ENCODE measurements around the gene TM4SF4. TPM values are rescaled to one million over a fixed set of nuclear protein-coding genes. Genes with fewer than 3 reads are reported as not detected.

TM4SF4 gene
- total RNA-seq, 1 experiment from 2014 or later: 2.7 TPM

GRCh38 chr3:149465351-149465883, 9.1 kb upstream of the TM4SF4 start:
- ChIA-PET POLR2A (no interaction called here), CTCF (no interaction called here)
- H3K4me1 ChIP-seq: no peaks in the 10 kb centered on the region
- H3K9me3 Mint-ChIP-seq (ENCODE audit: unreplicated experiment): no peaks in the 10 kb centered on the region
- no peaks in the 10 kb centered on the region for H3K27me3 ChIP-seq (replicated peaks; ENCODE audit: control insufficient read depth, insufficient read depth, low read length)
- H3K9me3 ChIP-seq: no peaks in the 10 kb centered on the region
- H3K4me3 ChIP-seq (ENCODE audit: low read depth, low read length): no peak overlapping the region
- no peaks in the 10 kb centered on the region for H3K36me3 Mint-ChIP-seq (ENCODE audit: insufficient read depth, unreplicated experiment)
- peaks cover 11% of the 10 kb centered on the region for H3K4me1 Mint-ChIP-seq (ENCODE audit: low read depth, unreplicated experiment)
- H3K36me3 ChIP-seq (ENCODE audit: control insufficient read depth, insufficient read depth, low read length): no peaks in the 10 kb centered on the region
- no peak overlapping the region for H3K4me3 Mint-ChIP-seq (ENCODE audit: unreplicated experiment)
- BruUV-seq (replicated peaks): no TSS peak
- no peak overlapping the region for H3K27ac Mint-ChIP-seq (ENCODE audit: unreplicated experiment)
- intact Hi-C loops (cut with micrococcal nuclease; ENCODE audit: unreplicated experiment): no loop called here
- no peaks in the 10 kb centered on the region for H3K27me3 Mint-ChIP-seq (ENCODE audit: insufficient read depth, unreplicated experiment)
- TF ChIP-seq CTCF (IDR thresholded peaks at IDR 0.05; ENCODE audit: insufficient read depth in 1 of 2, low read depth in 1 of 2, low read length in 1 of 2, severe bottlenecking in 1 of 2, unreplicated experiment in 1 of 2): no peak
- no peak for DNase-seq

GRCh38 chr3:149466192-149466591, 8.3 kb upstream of the TM4SF4 start:
- intact Hi-C loops (cut with micrococcal nuclease; ENCODE audit: unreplicated experiment): no loop called here
- Histone ChIP-seq H3K27me3 (replicated peaks; ENCODE audit: control insufficient read depth, insufficient read depth, low read length) (no peaks in the 10 kb centered on the region), H3K36me3 (ENCODE audit: control insufficient read depth, insufficient read depth, low read length) (no peaks in the 10 kb centered on the region), H3K4me3 (ENCODE audit: low read depth, low read length) (no peak overlapping the region), H3K9me3 (no peaks in the 10 kb centered on the region), H3K4me1 (no peaks in the 10 kb centered on the region)
- CTCF ChIA-PET: interaction anchor here (0.5 kb wide), 1 partner anchor 510 kb away, joined by 3 read pairs; no protein-coding TSS in a partner anchor
- Mint-ChIP-seq H3K27ac (ENCODE audit: unreplicated experiment) (no peak overlapping the region), H3K4me1 (ENCODE audit: low read depth, unreplicated experiment) (peaks cover 11% of the 10 kb centered on the region), H3K9me3 (ENCODE audit: unreplicated experiment) (no peaks in the 10 kb centered on the region), H3K4me3 (ENCODE audit: unreplicated experiment) (no peak overlapping the region), H3K27me3 (ENCODE audit: insufficient read depth, unreplicated experiment) (no peaks in the 10 kb centered on the region), H3K36me3 (ENCODE audit: insufficient read depth, unreplicated experiment) (no peaks in the 10 kb centered on the region)
- DNase-seq: no peak
- TF ChIP-seq CTCF (IDR thresholded peaks at IDR 0.05; ENCODE audit: insufficient read depth in 1 of 2, low read depth in 1 of 2, low read length in 1 of 2, severe bottlenecking in 1 of 2, unreplicated experiment in 1 of 2): no peak
- no TSS peak for BruUV-seq (replicated peaks)
- POLR2A ChIA-PET: no interaction called here

- no peaks in the 10 kb centered on the region for H3K27me3 Mint-ChIP-seq (ENCODE audit: insufficient read depth, unreplicated experiment)
- peaks cover 25% of the 10 kb centered on the region for H3K4me1 Mint-ChIP-seq (ENCODE audit: low read depth, unreplicated experiment)
- no peak for DNase-seq
- intact Hi-C loops (cut with micrococcal nuclease; ENCODE audit: unreplicated experiment): no loop called here
- no peaks in the 10 kb centered on the region for H3K9me3 Mint-ChIP-seq (ENCODE audit: unreplicated experiment)
- no peak overlapping the region for H3K27ac Mint-ChIP-seq (ENCODE audit: unreplicated experiment)
- H3K4me3 ChIP-seq (ENCODE audit: low read depth, low read length): no peak overlapping the region
- H3K9me3 ChIP-seq: no peaks in the 10 kb centered on the region
- no TSS peak for BruUV-seq (replicated peaks)
- no peaks in the 10 kb centered on the region for H3K36me3 ChIP-seq (ENCODE audit: control insufficient read depth, insufficient read depth, low read length)
- no peak for TF ChIP-seq CTCF (IDR thresholded peaks at IDR 0.05; ENCODE audit: insufficient read depth in 1 of 2, low read depth in 1 of 2, low read length in 1 of 2, severe bottlenecking in 1 of 2, unreplicated experiment in 1 of 2)
- H3K4me3 Mint-ChIP-seq (ENCODE audit: unreplicated experiment): no peak overlapping the region
- ChIA-PET POLR2A (no interaction called here), CTCF (no interaction called here)
- peaks cover 9% of the 10 kb centered on the region for H3K4me1 ChIP-seq
- H3K36me3 Mint-ChIP-seq (ENCODE audit: insufficient read depth, unreplicated experiment): no peaks in the 10 kb centered on the region
- H3K27me3 ChIP-seq (replicated peaks; ENCODE audit: control insufficient read depth, insufficient read depth, low read length): no peaks in the 10 kb centered on the region
These were observed 5.8 kb upstream of the TM4SF4 start for GRCh38 chr3:149468504-149469212.

Data from Caco-2 (cell line).